RPMI7951 (cell line): ENCODE data around the gene DGKD. TPM values are rescaled to one million over a fixed set of nuclear protein-coding genes. Genes with fewer than 3 reads are reported as not detected.

Experiments
- DNase-seq: peaks from one replicate; pipeline ENCODE4 v3.0.0-alpha.2; 2012; ENCODE audit warnings: low read depth
- total RNA-seq: library from RNA; depleted of rRNA; stranded (reverse); fragments of >200 nt; shearing (Covaris generic); gene quantifications from 2 replicates; pipeline ENCODE4 v1.2.3, GENCODE V29; 2014; rRNA removed

The DGKD gene
- total RNA-seq, 1 experiment from 2014 or later = 28.0 TPM

DNA sequence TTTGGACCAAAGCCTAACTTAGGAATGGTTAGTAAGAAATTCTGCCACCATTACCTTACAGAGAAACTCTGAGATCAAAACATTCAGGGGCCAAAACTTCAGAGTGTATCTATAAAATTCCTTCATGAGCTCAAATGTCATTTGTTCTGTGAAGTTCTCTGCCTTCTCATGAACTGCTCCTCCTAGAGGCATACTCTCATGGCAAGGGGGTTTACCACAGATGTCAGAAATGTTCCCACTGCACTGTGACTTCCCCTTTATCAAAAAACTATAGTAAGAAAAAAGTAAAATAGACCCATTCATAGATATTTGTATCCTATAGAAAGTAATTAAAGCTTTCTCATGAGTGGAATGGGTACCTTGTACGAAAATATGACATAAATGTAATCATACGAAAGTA lies 143.8 kb downstream of the DGKD start:
- DNase-seq = no peak

DNA sequence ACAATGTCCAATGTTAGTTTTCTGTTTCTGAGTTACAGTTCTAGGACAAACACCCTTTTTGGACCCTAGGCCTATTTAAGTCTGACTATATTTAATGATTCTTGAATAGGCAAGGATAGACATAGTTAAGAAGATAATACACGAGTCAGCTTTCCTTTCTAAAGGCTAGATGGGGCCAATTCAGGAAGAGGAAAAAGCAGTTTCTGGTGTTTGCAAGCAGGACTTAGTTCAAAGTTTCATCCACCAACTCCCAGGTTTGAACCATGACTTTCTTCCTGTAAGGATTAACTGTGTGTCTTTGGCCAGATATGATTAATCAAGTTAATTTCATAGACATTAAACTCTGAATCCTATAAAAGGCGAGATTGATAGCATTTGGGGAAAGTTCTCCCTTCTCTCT lies 145.6 kb downstream of the DGKD start:
- DNase-seq = no peak

DNA sequence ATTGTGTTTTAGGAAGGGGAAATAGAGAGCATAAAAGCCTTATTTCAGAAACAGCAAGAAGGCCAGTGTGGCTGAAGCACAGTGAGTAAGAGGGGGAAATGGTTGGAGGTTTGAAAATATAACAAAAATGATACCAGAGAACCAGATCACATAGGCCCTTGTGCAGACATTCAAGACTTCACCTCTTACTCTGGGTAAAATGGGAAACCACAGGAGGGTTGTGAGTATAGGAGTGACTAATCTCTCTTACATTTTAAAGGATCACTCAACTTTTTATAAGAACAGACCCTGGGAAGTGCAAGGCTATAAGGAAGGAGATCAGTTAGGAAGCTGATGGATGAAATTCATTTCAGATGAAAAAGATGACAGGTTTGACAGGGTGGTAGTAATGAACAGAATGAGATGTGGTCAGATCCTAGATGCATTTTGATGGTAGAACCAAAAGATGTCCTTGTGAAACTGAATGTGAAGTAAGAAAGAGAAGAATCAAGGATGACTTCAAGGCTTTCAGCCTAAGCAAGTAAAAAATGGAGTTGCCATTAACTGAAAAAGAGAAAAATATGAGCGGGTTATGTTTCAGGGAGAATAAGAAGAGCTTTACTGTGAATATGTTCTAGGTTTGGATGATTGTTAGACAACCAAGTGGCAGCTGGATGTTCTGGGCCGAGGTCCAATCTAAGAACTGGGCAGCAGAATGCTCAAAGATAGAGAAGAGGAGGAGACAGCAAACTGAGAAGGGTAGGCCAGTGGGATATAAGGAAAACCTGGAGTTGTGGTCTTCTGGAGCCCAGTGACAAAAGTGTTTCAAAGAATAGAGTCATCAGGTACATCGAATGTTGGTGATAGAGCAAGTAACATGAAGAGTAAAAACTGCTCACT lies 147.1 kb downstream of the DGKD start:
- peak; percentile 65 for DNase-seq

DNA sequence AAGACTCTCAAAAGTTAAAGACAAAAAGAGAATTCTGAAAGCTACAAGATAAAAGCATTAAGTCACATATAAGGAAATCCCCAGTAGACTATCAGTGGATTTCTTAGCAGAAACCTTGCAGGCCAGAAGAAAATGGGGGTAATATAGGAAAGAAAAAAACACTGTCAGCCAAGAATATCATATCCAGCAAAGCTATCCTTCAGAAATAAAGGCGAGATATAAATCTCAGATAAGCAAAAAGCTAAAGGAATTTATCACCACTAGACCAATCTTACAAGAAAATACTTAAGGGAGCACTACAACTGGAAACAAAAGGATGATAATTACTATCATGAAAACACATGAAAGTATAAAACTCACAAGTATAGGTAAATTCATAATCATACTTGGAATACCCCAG lies 149.2 kb downstream of the DGKD start:
- no peak for DNase-seq

DNA sequence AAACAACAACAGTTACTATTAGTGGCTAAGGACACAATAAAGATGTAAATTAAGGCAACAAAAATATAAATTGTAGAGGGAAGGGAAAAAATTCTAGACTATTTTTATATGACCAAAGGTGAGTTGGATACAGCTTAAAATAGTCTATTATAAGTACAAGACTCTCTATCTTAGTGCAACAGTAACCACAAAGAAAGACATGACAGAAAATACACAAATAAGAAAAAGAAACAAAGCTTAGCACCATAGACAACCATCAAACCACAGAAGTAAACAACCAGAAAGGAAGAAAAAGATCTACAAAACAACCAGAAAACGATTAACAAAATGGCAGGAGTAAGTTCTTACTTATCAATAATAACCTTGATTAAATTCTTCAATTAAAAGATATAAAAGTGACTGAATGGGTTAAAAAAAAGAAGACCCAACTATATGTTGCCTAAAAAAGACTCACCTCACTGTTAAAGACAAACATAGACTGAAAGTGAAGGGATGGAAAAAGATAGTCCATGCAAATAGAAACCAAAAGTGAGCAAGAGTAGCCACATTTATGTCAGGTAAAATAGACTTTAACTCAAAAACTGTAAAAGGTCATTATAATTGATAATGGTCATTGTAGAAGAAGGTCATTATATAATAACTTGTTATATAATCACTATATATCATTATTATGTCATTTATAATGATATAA lies 149.8 kb downstream of the DGKD start:
- no peak for DNase-seq

DNA sequence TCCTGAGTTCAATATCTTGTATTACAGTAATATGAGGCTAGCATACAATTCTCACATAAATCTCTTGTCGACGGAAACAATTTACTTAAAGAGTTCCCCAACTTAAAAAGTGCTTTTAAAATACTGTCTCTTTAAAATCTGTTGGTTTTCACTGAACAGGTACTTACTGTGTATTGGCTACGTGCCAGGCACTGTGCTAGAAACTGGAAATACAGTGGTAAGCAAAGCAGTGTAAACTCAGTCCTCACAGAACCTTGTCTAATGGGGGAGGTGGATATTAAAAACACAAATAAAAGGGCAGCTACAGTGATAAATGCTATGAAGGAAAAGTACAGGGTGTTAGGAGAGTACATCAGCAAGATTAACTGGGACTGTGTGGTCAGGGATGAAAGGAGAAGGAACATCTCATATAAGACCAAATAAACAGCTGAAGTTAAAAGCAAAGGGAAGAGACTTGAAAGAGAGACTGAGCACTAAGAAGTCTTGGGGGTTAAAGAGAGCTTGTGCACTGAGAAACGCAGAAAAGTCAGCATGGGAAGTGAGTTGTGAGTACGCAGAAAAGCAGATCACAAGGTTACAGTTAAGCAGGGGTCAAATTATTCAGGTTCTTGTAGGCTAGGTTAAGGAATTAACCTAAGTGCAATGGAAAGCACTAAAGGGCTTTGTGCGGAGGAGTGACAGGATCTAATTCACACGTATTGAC lies 159.8 kb downstream of the DGKD start:
- no peak for DNase-seq

DNA sequence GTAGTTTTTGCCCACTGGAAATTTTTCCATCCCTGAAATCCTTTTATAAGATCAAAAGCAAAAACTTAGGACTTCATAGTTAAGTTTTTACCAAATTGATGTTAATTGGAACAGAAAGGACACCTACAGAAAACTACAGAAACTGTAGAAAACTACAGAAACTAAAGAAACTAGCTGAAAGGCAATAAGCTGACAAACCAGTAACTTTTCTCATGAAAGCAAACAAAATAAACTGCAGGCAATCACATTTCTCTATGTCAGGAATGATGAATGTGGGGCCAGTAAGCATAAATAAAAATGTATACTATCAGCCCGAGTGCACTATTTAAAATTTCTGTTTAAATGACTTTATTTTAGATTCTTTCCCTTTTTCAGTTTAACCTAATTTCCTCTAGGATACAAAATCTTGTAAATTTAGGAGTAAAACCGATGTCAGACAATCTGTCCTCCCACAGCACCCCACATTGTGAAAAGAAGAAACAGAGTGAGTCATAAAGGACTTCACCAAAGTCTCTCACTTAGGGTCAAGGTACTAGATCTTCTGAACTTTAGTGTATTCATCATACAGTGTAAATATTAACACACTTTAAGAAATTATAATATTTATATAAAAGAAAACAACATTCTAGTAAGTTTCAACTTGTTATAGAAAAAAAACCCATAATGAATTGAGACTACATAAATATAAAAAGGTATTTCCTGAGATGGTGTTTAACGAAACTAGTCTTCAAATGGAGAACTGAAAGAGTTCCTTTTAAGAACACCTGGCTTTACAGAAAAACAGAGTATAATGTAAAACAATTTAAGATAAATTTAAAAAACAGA lies 165.7 kb downstream of the DGKD start:
- no peak for DNase-seq

Other genes starting within 250 kb of the DGKD start
- gene ATG16L1, start 102.8 kb upstream of the DGKD start, total RNA-seq = 51.3 and 60.2 TPM in 2 replicates
- gene SAG, start 46.7 kb upstream of the DGKD start, total RNA-seq = 0.12 TPM in 1 of 2 replicates, not detected in the other
- gene USP40, start 212.3 kb downstream of the DGKD start, total RNA-seq = 26.0 and 30.8 TPM in 2 replicates